Measurements from ENCODE around the gene CBL. TPM values are rescaled to one million over a fixed set of nuclear protein-coding genes. Genes with fewer than 3 reads are reported as not detected.
A peak's percentile ranks its signal among the peaks of the same experiment; 100 is the strongest.

CBL gene
- total RNA-seq, 1 donor: 20.7 TPM

- peak within 1 kb of the TSS; percentile 94 for H3K4me3 ChIP-seq (ENCODE audit: low read depth, low read length)
- no peak for TF ChIP-seq CTCF (IDR thresholded peaks at IDR 0.05; ENCODE audit: insufficient read depth, low read depth, low read length)
- peak; percentile 98 for DNase-seq (ENCODE audit: low read depth)
Measured at GRCh38 chr11:119334174-119334930, 128.2 kb downstream of the CBL start, which contains the start of gene RNF26. RNF26 (plus strand) TSS chr11:119334527; CDS start chr11:119335123, 596 bp downstream.

- DNase-seq (ENCODE audit: low read depth): no peak
- H3K4me3 ChIP-seq (ENCODE audit: low read depth, low read length): peak overlapping the region; percentile 94
- TF ChIP-seq CTCF (IDR thresholded peaks at IDR 0.05; ENCODE audit: insufficient read depth, low read depth, low read length): no peak
Measured at GRCh38 chr11:119335091-119335654, 129.0 kb downstream of the CBL start.

- H3K4me3 ChIP-seq (ENCODE audit: low read depth, low read length): peak overlapping the region; percentile 94
- TF ChIP-seq CTCF (IDR thresholded peaks at IDR 0.05; ENCODE audit: insufficient read depth, low read depth, low read length): no peak
- no peak for DNase-seq (ENCODE audit: low read depth)
Measured at GRCh38 chr11:119335655-119336543, 129.8 kb downstream of the CBL start.

- peak overlapping the region; percentile 39 for H3K4me3 ChIP-seq (ENCODE audit: low read depth, low read length)
- no peak for TF ChIP-seq CTCF (IDR thresholded peaks at IDR 0.05; ENCODE audit: insufficient read depth, low read depth, low read length)
- no peak for DNase-seq (ENCODE audit: low read depth)
Measured at GRCh38 chr11:119336744-119337469, 130.8 kb downstream of the CBL start.

GRCh38 chr11:119337581-119338317, 131.6 kb downstream of the CBL start:
- peak overlapping the region; percentile 43 for H3K4me3 ChIP-seq (ENCODE audit: low read depth, low read length)
- no peak for TF ChIP-seq CTCF (IDR thresholded peaks at IDR 0.05; ENCODE audit: insufficient read depth, low read depth, low read length)
- peak; percentile 93 for DNase-seq (ENCODE audit: low read depth)

Measured in fibroblast of villous mesenchyme (primary cell).